NB4 (cell line): ENCODE measurements around the gene ACHE.
"Not testable (repeated sequence)": the region's sequence is repeated elsewhere in the genome, so short reads cannot be mapped to it uniquely, and the experiment has no call there.

ENCODE experiments used
- DNase-seq: peaks from one replicate; pipeline ENCODE4 v3.0.0; 2010; ENCODE audit warnings: low read depth
- H3K4me3 ChIP-seq: one replicate; pipeline ENCODE4 v1.5.1; 2011; ENCODE audit warnings: mild to moderate bottlenecking, low read depth, low read length, moderate library complexity
- CTCF ChIP-seq: IDR thresholded peaks from one replicate; pipeline ENCODE4 v1.5.1; 2012; ENCODE audit warnings: low read depth, low read length
- MAX ChIP-seq: IDR thresholded peaks from 2 replicates; pipeline ENCODE4 v1.6.1; 2011; ENCODE audit warnings: low read depth, low read length
- MYC ChIP-seq: IDR thresholded peaks from 2 replicates; pipeline ENCODE4 v1.6.1; 2011; ENCODE audit warnings: low read depth, low read length
- POLR2A ChIP-seq: IDR thresholded peaks from 2 replicates; pipeline ENCODE4 v1.6.1; 2011; ENCODE audit warnings: mild to moderate bottlenecking; ENCODE audit not compliant: insufficient read length; ENCODE audit errors: extremely low read depth

The ACHE gene

DNA sequence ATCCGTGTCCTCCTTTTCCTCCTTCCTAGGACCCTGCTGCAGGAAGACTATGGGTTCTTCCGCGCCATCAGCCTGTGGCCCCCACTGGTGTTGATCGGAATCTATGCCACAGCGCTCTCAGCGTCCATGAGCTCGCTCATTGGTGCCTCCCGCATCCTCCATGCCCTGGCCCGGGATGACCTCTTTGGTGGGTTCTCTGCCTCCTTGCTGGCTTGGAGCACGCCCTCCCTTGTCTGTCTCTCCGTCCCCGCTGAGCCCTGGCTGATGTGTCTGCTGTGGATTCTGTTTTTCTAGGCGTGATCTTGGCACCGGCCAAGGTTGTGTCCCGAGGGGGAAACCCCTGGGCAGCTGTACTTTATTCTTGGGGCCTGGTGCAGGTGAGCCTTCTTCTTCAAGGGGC lies 35.8 kb downstream of the ACHE start:
- DNase-seq: no peak
- no peak for TF ChIP-seq CTCF
- no peak for TF ChIP-seq MYC
- no peak for TF ChIP-seq MAX
- TF ChIP-seq POLR2A: no peak
- H3K4me3 ChIP-seq: no peak overlapping the region

DNA sequence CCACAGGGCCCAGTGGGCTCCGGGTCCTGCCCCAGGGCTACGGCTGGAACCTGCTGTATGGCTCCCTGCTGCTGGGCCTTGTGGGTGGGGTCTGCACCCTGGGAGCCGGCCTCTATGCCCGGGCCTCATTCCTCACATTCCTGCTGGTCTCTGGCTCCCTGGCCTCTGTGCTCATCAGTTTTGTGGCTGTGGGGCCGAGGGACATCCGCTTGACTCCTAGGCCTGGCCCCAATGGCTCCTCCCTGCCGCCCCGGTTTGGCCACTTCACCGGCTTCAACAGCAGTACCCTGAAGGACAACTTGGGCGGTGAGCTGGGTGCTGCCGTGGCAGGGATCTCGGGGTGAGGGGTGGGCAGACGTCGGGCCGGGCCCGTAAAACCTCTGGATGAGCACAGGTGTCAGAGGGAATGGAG lies 38.8 kb downstream of the ACHE start:
- H3K4me3 ChIP-seq: no peak overlapping the region
- TF ChIP-seq MAX (no peak), CTCF (no peak), POLR2A (no peak), MYC (no peak)
- DNase-seq: no peak

DNA sequence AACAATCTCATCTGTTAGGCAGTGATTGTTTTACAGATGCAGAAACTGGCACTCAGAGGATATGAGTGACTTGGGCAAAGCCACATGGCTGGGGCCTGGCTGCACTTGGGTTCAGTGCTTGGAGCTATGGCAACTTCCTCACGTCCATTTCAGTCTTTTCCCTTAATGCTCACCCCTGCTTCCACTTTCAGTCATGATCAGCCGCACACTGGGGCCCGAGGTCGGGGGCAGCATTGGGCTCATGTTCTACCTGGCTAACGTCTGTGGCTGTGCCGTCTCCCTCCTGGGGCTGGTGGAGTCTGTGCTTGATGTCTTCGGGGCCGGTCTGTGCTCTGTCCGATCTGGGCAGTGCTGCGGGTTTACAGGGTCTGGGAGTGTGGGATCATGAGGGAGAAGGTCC lies 40.2 kb downstream of the ACHE start:
- no peak for DNase-seq
- TF ChIP-seq CTCF: no peak
- TF ChIP-seq POLR2A: no peak
- H3K4me3 ChIP-seq: no peak overlapping the region

DNA sequence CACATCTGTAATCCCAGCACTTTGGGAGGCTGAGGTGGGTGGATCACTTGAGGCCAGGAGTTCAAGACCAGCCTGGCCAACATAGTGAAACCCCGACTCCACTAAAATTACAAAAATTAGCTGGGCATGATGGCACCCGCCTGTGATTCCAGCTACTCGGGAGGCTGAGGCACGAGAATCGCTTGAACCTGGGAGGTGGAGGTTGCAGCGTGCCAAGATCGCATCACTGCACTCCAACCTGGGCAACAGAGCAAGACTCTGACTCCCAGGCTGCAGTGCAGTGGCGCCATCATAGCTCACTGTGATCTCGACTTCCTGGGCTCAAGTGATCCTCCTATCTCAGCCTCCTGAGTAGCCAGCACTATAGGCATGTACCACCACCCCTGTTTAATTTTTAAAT lies 40.8 kb downstream of the ACHE start:
- not testable (repeated sequence) for H3K4me3 ChIP-seq, DNase-seq

- TF ChIP-seq CTCF (no peak), MYC (no peak), POLR2A (no peak), MAX (no peak)
- H3K4me3 ChIP-seq: no peak overlapping the region
- no peak for DNase-seq
Measured at GRCh38 chr7:100854146-100854895, 41.4 kb downstream of the ACHE start.

DNA sequence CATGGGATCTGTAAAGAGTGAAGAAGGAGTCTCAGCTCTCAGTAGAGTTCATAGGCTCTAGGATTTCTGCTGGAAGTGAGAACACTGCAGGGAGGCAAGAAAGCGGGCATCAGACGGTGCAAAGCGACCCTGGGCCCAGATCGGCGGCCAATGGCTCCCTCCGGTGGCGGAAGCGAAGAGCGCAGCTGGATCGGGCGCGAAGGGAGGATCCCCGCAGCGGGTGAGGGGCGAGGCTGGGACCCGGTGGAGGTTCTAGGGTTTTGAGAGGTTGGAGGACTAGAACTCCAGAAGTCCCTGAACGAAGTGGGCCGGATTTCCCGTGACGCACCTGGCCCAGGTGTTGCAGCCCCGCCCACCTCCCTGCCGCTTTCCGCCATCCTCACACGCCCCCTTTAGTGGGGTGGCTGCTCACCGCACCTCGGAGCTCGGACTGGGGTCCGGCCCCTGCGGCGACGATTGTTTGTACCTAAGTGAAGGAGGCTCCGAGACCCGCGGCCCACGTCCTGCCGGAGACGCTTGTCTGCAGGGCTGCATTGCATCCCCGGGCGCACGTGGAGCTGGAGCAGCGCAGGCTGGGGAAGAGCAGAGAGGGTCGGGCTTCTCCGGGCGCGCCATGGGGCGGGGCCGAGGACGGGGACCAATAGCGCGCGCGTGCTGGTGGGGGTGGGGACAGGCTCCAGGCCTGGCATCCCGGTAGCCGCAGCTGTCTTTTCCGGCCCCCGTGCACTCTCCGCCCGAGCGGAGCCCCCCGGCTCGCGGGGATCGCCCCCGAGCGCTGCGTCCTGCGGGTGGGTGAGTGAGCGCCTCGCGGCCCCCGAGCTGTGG lies 43.4 kb downstream of the ACHE start, which contains the start of gene SLC12A9:
TSS of gene SLC12A9 (plus strand) at position 666 of the 825 bp plus-strand sequence. CDS start 1,485 bp downstream, outside the sequence.
- peak; percentile 95 for TF ChIP-seq CTCF
- TF ChIP-seq POLR2A: peak; percentile 67
- TF ChIP-seq MAX: peak; percentile 98
- TF ChIP-seq MYC: peak; percentile 96
- peak within 1 kb of the TSS; percentile 82 for H3K4me3 ChIP-seq
- peak; percentile 96 for DNase-seq
